A172 (cell line): ENCODE results near the gene PARD6G. TPM values are rescaled to one million over a fixed set of nuclear protein-coding genes. Genes with fewer than 3 reads are reported as not detected.

Source experiments
- DNase-seq: peaks from one replicate; pipeline ENCODE4 v3.0.0-alpha.2; 2015; ENCODE audit warnings: low spot score
- total RNA-seq: library from RNA; depleted of rRNA; stranded (reverse); fragments of >200 nt; shearing (Covaris generic); gene quantifications from 2 replicates; pipeline ENCODE4 v1.2.3, GENCODE V29; 2014

Gene PARD6G
- total RNA-seq, 1 experiment from 2014 or later, result 8.8 TPM

GRCh38 chr18:80190311-80190710 lies 57.0 kb downstream of the PARD6G start:
- DNase-seq, result no peak

- no peak for DNase-seq
Measured at GRCh38 chr18:80189531-80189865, 57.8 kb downstream of the PARD6G start.

- no peak for DNase-seq
Measured at GRCh38 chr18:80188643-80189530, 58.4 kb downstream of the PARD6G start.

GRCh38 chr18:80187956-80188642 lies 59.2 kb downstream of the PARD6G start:
- DNase-seq, result no peak

- DNase-seq, result no peak
Measured at GRCh38 chr18:80185545-80185944, 61.8 kb downstream of the PARD6G start.

GRCh38 chr18:80184243-80184772 lies 63.0 kb downstream of the PARD6G start:
- DNase-seq, result no peak

GRCh38 chr18:80183273-80184050 lies 63.9 kb downstream of the PARD6G start:
- no peak for DNase-seq

GRCh38 chr18:80182855-80183254 lies 64.5 kb downstream of the PARD6G start:
- DNase-seq, result no peak

- no peak for DNase-seq
Measured at GRCh38 chr18:80181642-80182461, 65.5 kb downstream of the PARD6G start.

- DNase-seq, result no peak
Measured at GRCh38 chr18:80180778-80181564, 66.3 kb downstream of the PARD6G start.

- no peak for DNase-seq
Measured at GRCh38 chr18:80179857-80180558, 67.3 kb downstream of the PARD6G start.

- DNase-seq, result no peak
Measured at GRCh38 chr18:80178935-80179818, 68.1 kb downstream of the PARD6G start.

GRCh38 chr18:80177128-80177527 lies 70.2 kb downstream of the PARD6G start:
- no peak for DNase-seq

- DNase-seq, result no peak
Measured at GRCh38 chr18:80176334-80177073, 70.8 kb downstream of the PARD6G start.

GRCh38 chr18:80175451-80176204 lies 71.7 kb downstream of the PARD6G start:
- no peak for DNase-seq

- DNase-seq, result no peak
Measured at GRCh38 chr18:80173060-80173459, 74.3 kb downstream of the PARD6G start.

- no peak for DNase-seq
Measured at GRCh38 chr18:80172056-80172455, 75.3 kb downstream of the PARD6G start.
